ENCODE measurements around the gene ATOX1.

Gene ATOX1

GRCh38 chr5:151735646-151736045 lies 22.8 kb downstream of the ATOX1 start:
- Histone ChIP-seq H3K9ac (ENCODE audit: low read length) (no peak overlapping the region), H3F3A (ENCODE audit: insufficient read depth, low read length) (no peaks in the 10 kb centered on the region), H4K20me1 (ENCODE audit: insufficient read depth, low read length) (no peaks in the 10 kb centered on the region), H3K36me3 (replicated peaks; ENCODE audit: insufficient read depth, low read length) (no peaks in the 10 kb centered on the region), H3K27ac (ENCODE audit: low read length) (no peak overlapping the region), H3K9me3 (replicated peaks; ENCODE audit: insufficient read depth, low read length) (no peaks in the 10 kb centered on the region), H3K9me2 (replicated peaks; ENCODE audit: insufficient read depth, low read length) (no peaks in the 10 kb centered on the region), H2AFZ (ENCODE audit: low read length) (no peak overlapping the region), H3K4me1 (ENCODE audit: low read length) (no peaks in the 10 kb centered on the region), H3K4me3 (ENCODE audit: low read length) (no peak overlapping the region), H3K79me2 (ENCODE audit: low read length) (peaks cover 22% of the 10 kb centered on the region), H3K27me3 (replicated peaks; ENCODE audit: insufficient read depth, low read length) (no peaks in the 10 kb centered on the region), H3K4me2 (ENCODE audit: low read depth, low read length) (no peak overlapping the region)
- no peak for DNase-seq
- no peak for TF ChIP-seq EZH2phosphoT487 (IDR thresholded peaks at IDR 0.05; ENCODE audit: low read length)
- no peak for TF ChIP-seq EZH2 (optimal IDR thresholded peaks at IDR 0.05; ENCODE audit: low read depth, low read length)
- no peak for TF ChIP-seq CTCF (IDR thresholded peaks at IDR 0.05; ENCODE audit: low read length)

GRCh38 chr5:151734064-151734408 lies 24.4 kb downstream of the ATOX1 start:
- Histone ChIP-seq H3K9me2 (replicated peaks; ENCODE audit: insufficient read depth, low read length) (no peaks in the 10 kb centered on the region), H3K4me3 (ENCODE audit: low read length) (no peak overlapping the region), H3K9ac (ENCODE audit: low read length) (no peak overlapping the region), H3F3A (ENCODE audit: insufficient read depth, low read length) (no peaks in the 10 kb centered on the region), H3K79me2 (ENCODE audit: low read length) (peaks cover 10% of the 10 kb centered on the region; the same call in 1 of the 2 replicates), H3K4me2 (ENCODE audit: low read depth, low read length) (no peak overlapping the region), H2AFZ (ENCODE audit: low read length) (no peak overlapping the region), H4K20me1 (ENCODE audit: insufficient read depth, low read length) (no peaks in the 10 kb centered on the region), H3K27me3 (replicated peaks; ENCODE audit: insufficient read depth, low read length) (no peaks in the 10 kb centered on the region), H3K36me3 (replicated peaks; ENCODE audit: insufficient read depth, low read length) (no peaks in the 10 kb centered on the region), H3K9me3 (replicated peaks; ENCODE audit: insufficient read depth, low read length) (no peaks in the 10 kb centered on the region), H3K4me1 (ENCODE audit: low read length) (no peaks in the 10 kb centered on the region), H3K27ac (ENCODE audit: low read length) (no peak overlapping the region)
- no peak for DNase-seq
- TF ChIP-seq CTCF (IDR thresholded peaks at IDR 0.05; ENCODE audit: low read length) (no peak), EZH2 (optimal IDR thresholded peaks at IDR 0.05; ENCODE audit: low read depth, low read length) (no peak), EZH2phosphoT487 (IDR thresholded peaks at IDR 0.05; ENCODE audit: low read length) (no peak)

DNA sequence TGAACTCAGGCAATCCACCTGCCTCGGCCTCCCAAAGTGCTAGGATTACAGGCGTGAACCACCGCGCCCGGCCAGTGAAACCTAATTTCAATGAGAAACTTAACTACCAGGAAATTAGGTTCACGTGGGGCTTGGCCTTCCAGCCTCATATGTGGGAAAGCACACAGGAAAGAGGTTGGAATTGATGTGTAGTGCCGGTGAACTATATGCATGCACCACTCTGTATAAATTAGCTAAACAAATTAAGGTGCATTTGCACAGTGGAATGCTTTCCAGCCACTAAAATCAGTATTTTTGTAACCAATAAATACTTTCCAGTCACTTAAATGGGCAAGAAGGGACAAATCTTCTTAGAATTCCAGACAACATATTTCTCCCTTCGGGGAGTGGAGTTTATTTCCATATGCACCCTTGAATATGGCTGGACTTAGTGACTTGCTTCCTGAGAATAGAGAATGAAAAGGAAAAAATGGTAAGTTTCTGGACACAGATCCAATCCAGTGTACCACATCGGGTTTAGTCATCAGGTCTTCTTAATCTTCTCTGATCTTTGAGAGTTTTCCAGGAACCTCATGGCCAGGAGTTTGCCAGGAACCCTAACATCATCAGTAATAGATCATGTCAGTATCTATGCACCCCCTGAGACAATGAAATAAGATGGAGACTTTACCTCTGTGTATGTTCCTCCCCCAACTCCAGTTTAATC lies 24.9 kb downstream of the ATOX1 start:
- no peaks in the 10 kb centered on the region for H3F3A ChIP-seq (ENCODE audit: insufficient read depth, low read length)
- H3K9ac ChIP-seq (ENCODE audit: low read length), result no peak overlapping the region
- H3K36me3 ChIP-seq (replicated peaks; ENCODE audit: insufficient read depth, low read length), result no peaks in the 10 kb centered on the region
- TF ChIP-seq EZH2phosphoT487 (IDR thresholded peaks at IDR 0.05; ENCODE audit: low read length) (no peak), EZH2 (optimal IDR thresholded peaks at IDR 0.05; ENCODE audit: low read depth, low read length) (no peak), CTCF (IDR thresholded peaks at IDR 0.05; ENCODE audit: low read length) (no peak)
- H3K4me1 ChIP-seq (ENCODE audit: low read length), result no peaks in the 10 kb centered on the region
- no peaks in the 10 kb centered on the region for H4K20me1 ChIP-seq (ENCODE audit: insufficient read depth, low read length)
- H3K9me3 ChIP-seq (replicated peaks; ENCODE audit: insufficient read depth, low read length), result no peaks in the 10 kb centered on the region
- H3K4me2 ChIP-seq (ENCODE audit: low read depth, low read length), result no peak overlapping the region
- H3K27me3 ChIP-seq (replicated peaks; ENCODE audit: insufficient read depth, low read length), result no peaks in the 10 kb centered on the region
- no peak overlapping the region for H3K27ac ChIP-seq (ENCODE audit: low read length)
- no peaks in the 10 kb centered on the region for H3K9me2 ChIP-seq (replicated peaks; ENCODE audit: insufficient read depth, low read length)
- H3K4me3 ChIP-seq (ENCODE audit: low read length), result no peak overlapping the region
- no peak for DNase-seq
- no peak overlapping the region for H2AFZ ChIP-seq (ENCODE audit: low read length)
- H3K79me2 ChIP-seq (ENCODE audit: low read length), result peaks cover 10% of the 10 kb centered on the region; the same call in 1 of the 2 replicates
